Natural killer cell (primary cell): Measurements from ENCODE around the gene MOV10L1. TPM values are rescaled to one million over a fixed set of nuclear protein-coding genes. Genes with fewer than 3 reads are reported as not detected.
A peak's percentile ranks its signal among the peaks of the same experiment; 100 is the strongest.

Experiments
- ATAC-seq, 3 donors: fragments of 150-1000 bp in 2 of 3; fragments of 200-7000 bp in 1 of 3; cut with Tn5 transposase; 1 replicate in 1 of 3; 2 replicates in 2 of 3; pipeline ENCODE4 v1.10.0; 2021; ENCODE audit warnings: mild to moderate bottlenecking in 2 of 3, moderate library complexity in 2 of 3
- DNase-seq, 2 donors: peaks; one replicate each; pipeline versions ENCODE4 v3.0.0 to v3.0.0-alpha.2; 2013 to 2021; ENCODE audit warnings: mixed read lengths in 1 of 2
- H3K27ac ChIP-seq: one replicate; pipeline ENCODE4 v1.5.1; 2013; ENCODE audit warnings: mild to moderate bottlenecking, low read length
- H3K27me3 ChIP-seq: one replicate; pipeline ENCODE4 v1.6.1; 2013; ENCODE audit warnings: low read length; ENCODE audit not compliant: control insufficient read depth, insufficient read depth
- H3K36me3 ChIP-seq: one replicate; pipeline ENCODE4 v1.6.1; 2013; ENCODE audit warnings: low read length; ENCODE audit not compliant: control insufficient read depth, insufficient read depth
- H3K4me1 ChIP-seq: one replicate; pipeline ENCODE4 v1.6.1; 2013; ENCODE audit warnings: low read length; ENCODE audit not compliant: control insufficient read depth, insufficient read depth
- H3K4me3 ChIP-seq: one replicate; pipeline ENCODE4 v1.5.1; 2013; ENCODE audit warnings: low read length
- H3K9me3 ChIP-seq: one replicate; pipeline ENCODE4 v1.6.1; 2013; ENCODE audit warnings: low read length; ENCODE audit not compliant: control insufficient read depth, insufficient read depth
- H3K27ac Mint-ChIP-seq, 2 donors: one replicate each; pipeline ENCODE4 v1.8.0; 2022; ENCODE audit warnings: mild to moderate bottlenecking in 2 of 2, mixed read lengths in 2 of 2, moderate library complexity in 1 of 2
- H3K27me3 Mint-ChIP-seq, 2 donors: one replicate each; pipeline ENCODE4 v1.8.0; 2022; ENCODE audit warnings: low read depth in 2 of 2, mixed read lengths in 2 of 2
- H3K36me3 Mint-ChIP-seq: one replicate; pipeline ENCODE4 v1.8.0; 2022; ENCODE audit warnings: mixed read lengths
- H3K4me1 Mint-ChIP-seq, 2 donors: one replicate each; pipeline ENCODE4 v1.8.0; 2022; ENCODE audit warnings: mixed read lengths in 2 of 2
- H3K4me3 Mint-ChIP-seq: one replicate; pipeline ENCODE4 v1.8.0; 2022; ENCODE audit warnings: mild to moderate bottlenecking, moderate library complexity, mixed read lengths
- H3K9me3 Mint-ChIP-seq, 2 donors: one replicate each; pipeline ENCODE4 v1.8.0; 2022; ENCODE audit warnings: mixed read lengths in 2 of 2
- WGBS: methylation state at CpG from one replicate; pipeline ENCODE4 v1.1.7; 2013; ENCODE audit warnings: missing lambda C conversion rate; ENCODE audit not compliant: insufficient coverage; 5-methylcytosine and 5-hydroxymethylcytosine counted together
- intact Hi-C: fragments of 100-400 bp; cut with micrococcal nuclease; formaldehyde crosslinking; loops from one replicate; pipeline ENCODE4 v1.14.2; 2022
- total RNA-seq, 4 donors: library from RNA; stranded (reverse); fragments of 120-200 nt in 1 of 4; gene quantifications; one replicate each; pipeline versions ENCODE4 v1.2.3 to v1.2.4, GENCODE V29; 2013 to 2022
- TF ChIP-seq, protein P1 (sequence below): fragments of 200-600 bp; IDR thresholded peaks from one replicate; pipeline ENCODE4 v1.8.0; 2022; ENCODE audit warnings: antibody characterized with exemption

MOV10L1 gene
- total RNA-seq, 3 donors from 2014 or later (not counting 1 experiment from before 2014, with no cell fraction given) = 1.0 to 1.7 TPM; not detected in 1

DNA sequence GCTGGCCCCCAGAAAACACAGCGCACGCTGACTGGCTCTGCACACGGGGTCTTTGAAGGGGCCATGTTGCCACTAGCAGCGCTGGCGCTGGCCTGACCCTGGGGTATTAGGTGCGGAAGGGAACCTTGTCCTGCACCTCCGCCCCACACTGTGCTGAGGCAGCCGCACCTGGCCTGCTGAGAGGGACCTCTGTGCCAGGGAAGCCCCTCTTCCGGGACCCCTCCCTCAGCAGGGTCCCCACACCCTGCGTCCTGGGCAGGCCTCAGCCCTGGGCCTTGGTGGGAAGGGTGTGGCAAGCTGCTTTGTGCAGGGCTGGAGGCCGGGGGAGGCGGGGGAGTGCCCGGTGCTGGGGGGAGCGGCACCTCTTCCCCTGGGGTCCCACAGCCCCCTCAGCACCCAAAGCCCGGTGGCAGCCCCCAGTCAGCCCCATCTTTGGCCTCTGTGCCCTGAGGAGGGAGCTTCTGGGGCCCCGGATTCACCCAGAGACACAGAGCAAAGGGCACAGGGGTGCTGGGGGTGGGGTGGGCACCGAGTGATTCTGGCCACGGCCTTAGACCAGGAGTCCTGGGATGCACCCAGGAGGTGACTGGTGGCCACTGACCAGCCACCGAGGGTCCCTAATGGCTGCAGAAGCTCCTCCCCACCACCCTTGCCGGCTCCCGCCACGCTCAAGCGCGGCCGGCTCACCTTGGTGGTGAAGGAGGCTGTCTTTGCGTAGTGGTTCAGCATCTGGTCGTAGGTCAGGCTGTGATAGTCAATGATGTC lies 43.1 kb upstream of the MOV10L1 start:
- Mint-ChIP-seq H3K4me1 (peaks cover 8 to 9% of the 10 kb centered on the region in 2 donors), H3K27ac (no peak overlapping the region), H3K36me3 (no peaks in the 10 kb centered on the region), H3K9me3 (no peaks in the 10 kb centered on the region), H3K4me3 (no peak overlapping the region), H3K27me3 (peaks cover 15 to 18% of the 10 kb centered on the region in 2 donors)
- Histone ChIP-seq H3K27me3 (no peaks in the 10 kb centered on the region), H3K9me3 (no peaks in the 10 kb centered on the region), H3K4me1 (peaks cover 23% of the 10 kb centered on the region), H3K27ac (no peak overlapping the region), H3K36me3 (no peaks in the 10 kb centered on the region), H3K4me3 (no peak overlapping the region)
- TF ChIP-seq, protein P1, sequence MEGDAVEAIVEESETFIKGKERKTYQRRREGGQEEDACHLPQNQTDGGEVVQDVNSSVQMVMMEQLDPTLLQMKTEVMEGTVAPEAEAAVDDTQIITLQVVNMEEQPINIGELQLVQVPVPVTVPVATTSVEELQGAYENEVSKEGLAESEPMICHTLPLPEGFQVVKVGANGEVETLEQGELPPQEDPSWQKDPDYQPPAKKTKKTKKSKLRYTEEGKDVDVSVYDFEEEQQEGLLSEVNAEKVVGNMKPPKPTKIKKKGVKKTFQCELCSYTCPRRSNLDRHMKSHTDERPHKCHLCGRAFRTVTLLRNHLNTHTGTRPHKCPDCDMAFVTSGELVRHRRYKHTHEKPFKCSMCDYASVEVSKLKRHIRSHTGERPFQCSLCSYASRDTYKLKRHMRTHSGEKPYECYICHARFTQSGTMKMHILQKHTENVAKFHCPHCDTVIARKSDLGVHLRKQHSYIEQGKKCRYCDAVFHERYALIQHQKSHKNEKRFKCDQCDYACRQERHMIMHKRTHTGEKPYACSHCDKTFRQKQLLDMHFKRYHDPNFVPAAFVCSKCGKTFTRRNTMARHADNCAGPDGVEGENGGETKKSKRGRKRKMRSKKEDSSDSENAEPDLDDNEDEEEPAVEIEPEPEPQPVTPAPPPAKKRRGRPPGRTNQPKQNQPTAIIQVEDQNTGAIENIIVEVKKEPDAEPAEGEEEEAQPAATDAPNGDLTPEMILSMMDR = no peak
- intact Hi-C loops = no loop called here
- ATAC-seq (no peak), DNase-seq (no peak)
- 93% methylated on average over 27 of the region's 27 CpGs for WGBS

DNA sequence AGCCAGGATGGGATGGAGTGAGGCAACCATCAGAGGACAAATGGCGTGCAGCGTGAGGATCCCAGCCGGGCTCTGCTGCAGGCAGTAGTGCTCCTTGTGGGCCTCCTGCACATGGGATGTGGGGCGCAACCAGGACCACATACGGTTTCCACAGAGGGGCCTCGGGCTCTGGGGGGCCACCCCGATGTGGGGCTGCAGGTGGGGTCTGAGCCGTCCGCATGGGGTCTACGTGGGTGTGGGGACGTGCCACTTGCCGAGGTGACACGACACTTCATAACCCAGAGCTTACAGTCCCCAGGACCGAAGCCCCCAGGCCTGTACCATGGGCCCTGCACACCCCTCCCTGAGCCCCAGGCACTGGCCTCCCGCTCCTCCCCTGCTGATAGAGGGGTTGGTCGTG lies 42.5 kb upstream of the MOV10L1 start:
- H3K4me1 ChIP-seq = peaks cover 23% of the 10 kb centered on the region
- no peaks in the 10 kb centered on the region for H3K36me3 Mint-ChIP-seq
- TF ChIP-seq, protein P1 = no peak
- H3K27me3 Mint-ChIP-seq = peaks cover 8 to 14% of the 10 kb centered on the region in 2 donors
- H3K27me3 ChIP-seq = no peaks in the 10 kb centered on the region
- H3K27ac ChIP-seq = no peak overlapping the region
- H3K4me3 ChIP-seq = no peak overlapping the region
- DNase-seq = no peak
- 94% methylated on average over 15 of the region's 16 CpGs for WGBS
- peaks cover 8 to 9% of the 10 kb centered on the region in 2 donors for H3K4me1 Mint-ChIP-seq
- H3K9me3 Mint-ChIP-seq = no peaks in the 10 kb centered on the region
- no peaks in the 10 kb centered on the region for H3K36me3 ChIP-seq
- H3K27ac Mint-ChIP-seq = no peak overlapping the region
- intact Hi-C loops = no loop called here
- ATAC-seq = no peak
- H3K9me3 ChIP-seq = no peaks in the 10 kb centered on the region
- H3K4me3 Mint-ChIP-seq = no peak overlapping the region

DNA sequence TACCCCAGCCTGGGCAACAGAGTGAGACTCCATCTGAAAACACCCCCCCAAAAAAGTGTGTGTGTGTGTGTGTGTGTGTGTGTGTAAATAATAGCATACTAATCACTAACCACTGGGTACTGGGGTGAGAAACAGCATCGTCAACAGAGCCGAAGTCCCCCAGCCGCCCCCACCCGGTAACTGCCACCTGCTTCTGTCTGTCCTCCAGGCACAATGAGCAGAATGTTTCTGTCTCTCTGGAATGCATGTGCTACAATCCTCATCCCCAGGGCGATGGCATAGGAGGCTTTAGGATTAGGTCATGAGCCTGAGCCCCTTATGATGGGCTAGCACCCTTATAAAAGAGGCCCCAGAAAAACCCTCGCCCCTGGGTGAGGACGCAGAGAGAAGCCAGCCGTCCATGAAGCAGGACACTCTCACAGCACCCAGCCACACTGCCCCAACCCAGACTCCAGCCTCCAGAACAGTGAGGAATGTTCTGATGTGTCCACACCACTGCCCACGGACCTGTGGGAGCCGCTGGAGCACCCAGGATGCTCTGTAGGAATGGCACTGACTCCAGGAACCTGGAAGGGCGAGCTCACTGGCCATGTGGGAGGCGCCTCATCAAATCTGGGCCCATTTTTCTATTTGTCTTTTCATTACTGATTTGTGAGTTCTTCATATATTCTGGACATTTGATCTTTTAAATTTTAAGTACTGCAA lies 41.6 kb upstream of the MOV10L1 start:
- H3K27ac Mint-ChIP-seq = no peak overlapping the region
- peaks cover 23% of the 10 kb centered on the region for H3K4me1 ChIP-seq
- intact Hi-C loops = no loop called here
- no peaks in the 10 kb centered on the region for H3K36me3 Mint-ChIP-seq
- no peak overlapping the region for H3K4me3 ChIP-seq
- TF ChIP-seq, protein P1 = no peak
- H3K4me1 Mint-ChIP-seq = peaks cover 8 to 9% of the 10 kb centered on the region in 2 donors
- no peak overlapping the region for H3K27ac ChIP-seq
- ATAC-seq (peak in 2 of 3 donors; percentile 29 to 45), DNase-seq (no peak)
- WGBS = 73% methylated on average over 11 of the region's 12 CpGs
- no peaks in the 10 kb centered on the region for H3K27me3 ChIP-seq
- no peaks in the 10 kb centered on the region for H3K9me3 Mint-ChIP-seq
- H3K9me3 ChIP-seq = no peaks in the 10 kb centered on the region
- peaks cover 0 to 10% of the 10 kb centered on the region in 2 donors for H3K27me3 Mint-ChIP-seq
- H3K36me3 ChIP-seq = no peaks in the 10 kb centered on the region
- H3K4me3 Mint-ChIP-seq = no peak overlapping the region
